GM12865 (cell line): ENCODE results near the gene HRNR.
"Not testable (repeated sequence)": the region's sequence is repeated elsewhere in the genome, so short reads cannot be mapped to it uniquely, and the experiment has no call there.

Experiments used
- DNase-seq: peaks from one replicate; pipeline ENCODE4 v3.0.0; 2010; ENCODE audit warnings: low read depth
- H3K4me3 ChIP-seq: 2 replicates; pipeline ENCODE4 v1.5.1; 2011; ENCODE audit warnings: mild to moderate bottlenecking, low read depth, low read length, control low read depth
- CTCF ChIP-seq: IDR thresholded peaks from 2 replicates; pipeline ENCODE4 v1.5.1; 2011; ENCODE audit warnings: low read length, control low read depth, low read depth, inconsistent platforms; ENCODE audit not compliant: insufficient read depth; ENCODE audit errors: missing control alignments

Gene HRNR

GRCh38 chr1:152224093-152224492 is at the start of gene HRNR:
HRNR (minus strand) TSS chr1:152224193; CDS start chr1:152223253, 940 bp downstream.
- H3K4me3 ChIP-seq: no peak within 1 kb of the TSS
- TF ChIP-seq CTCF: no peak
- no peak for DNase-seq

GRCh38 chr1:152256394-152256793 is 32.4 kb upstream of the HRNR start:
- DNase-seq: not testable (repeated sequence)

GRCh38 chr1:152252157-152252556 is 28.2 kb upstream of the HRNR start:
- no peak for DNase-seq
- TF ChIP-seq CTCF: no peak
- no peak overlapping the region for H3K4me3 ChIP-seq

More at GRCh38 chr1:152256394-152256793, 32.4 kb upstream of the HRNR start:
- not testable (repeated sequence) for H3K4me3 ChIP-seq

GRCh38 chr1:152251391-152251790 is 27.4 kb upstream of the HRNR start:
- H3K4me3 ChIP-seq: no peak overlapping the region
- TF ChIP-seq CTCF: no peak
- DNase-seq: no peak

GRCh38 chr1:152247316-152247715 is 23.3 kb upstream of the HRNR start:
- H3K4me3 ChIP-seq: no peak overlapping the region
- no peak for TF ChIP-seq CTCF
- no peak for DNase-seq

- DNase-seq: no peak
- TF ChIP-seq CTCF: no peak
Observed at GRCh38 chr1:152244576-152245273, 20.7 kb upstream of the HRNR start.

GRCh38 chr1:152237093-152237492 is 13.1 kb upstream of the HRNR start:
- TF ChIP-seq CTCF: no peak
- no peak overlapping the region for H3K4me3 ChIP-seq
- no peak for DNase-seq

More at GRCh38 chr1:152244576-152245273, 20.7 kb upstream of the HRNR start:
- no peak overlapping the region for H3K4me3 ChIP-seq
